ENCODE data around the gene MAGEA12.
"Not testable (repeated sequence)": the region's sequence is repeated elsewhere in the genome, so short reads cannot be mapped to it uniquely, and the experiment has no call there.

The MAGEA12 gene

GRCh38 chrX:152766562-152766961 is 33.0 kb downstream of the MAGEA12 start:
- not testable (repeated sequence) for DNase-seq

- not testable (repeated sequence) for DNase-seq
Observed at GRCh38 chrX:152769549-152770289, 36.2 kb downstream of the MAGEA12 start, which contains the start of gene MAGEA6. MAGEA6 (minus strand) TSS chrX:152769689; CDS start chrX:152767650, 2,039 bp downstream.

GRCh38 chrX:152787062-152787461 is 53.5 kb downstream of the MAGEA12 start:
- DNase-seq, result not testable (repeated sequence)

All from T-helper 1 cell (primary cell).